Upper lobe of left lung (tissue), 4 donors: ENCODE measurements around the gene WDR41.

Experiments
- POLR2A ChIP-seq, 4 donors: fragments of 450-650 bp; IDR thresholded peaks; one replicate each; pipeline ENCODE4 v1.5.1; 2016 to 2017; ENCODE audit warnings: antibody characterized with exemption in 4 of 4, mild to moderate bottlenecking in 2 of 4
- POLR2AphosphoS5 ChIP-seq, 2 donors: sonication (generic); formaldehyde crosslinking; IDR thresholded peaks; one replicate each; pipeline ENCODE4 v1.5.1; 2017; ENCODE audit warnings: antibody characterized with exemption in 2 of 2
- TF ChIP-seq, protein P1 (sequence below), 6 experiments: fragments of 450-650 bp in 4 of 6; fragments of 200-600 bp in 2 of 6; sonication (generic) in 2 of 6; IDR thresholded peaks; one replicate each; pipeline ENCODE4 v1.5.1; 2016 to 2019; ENCODE audit warnings: antibody characterized with exemption in 6 of 6

- TF ChIP-seq, protein P1, sequence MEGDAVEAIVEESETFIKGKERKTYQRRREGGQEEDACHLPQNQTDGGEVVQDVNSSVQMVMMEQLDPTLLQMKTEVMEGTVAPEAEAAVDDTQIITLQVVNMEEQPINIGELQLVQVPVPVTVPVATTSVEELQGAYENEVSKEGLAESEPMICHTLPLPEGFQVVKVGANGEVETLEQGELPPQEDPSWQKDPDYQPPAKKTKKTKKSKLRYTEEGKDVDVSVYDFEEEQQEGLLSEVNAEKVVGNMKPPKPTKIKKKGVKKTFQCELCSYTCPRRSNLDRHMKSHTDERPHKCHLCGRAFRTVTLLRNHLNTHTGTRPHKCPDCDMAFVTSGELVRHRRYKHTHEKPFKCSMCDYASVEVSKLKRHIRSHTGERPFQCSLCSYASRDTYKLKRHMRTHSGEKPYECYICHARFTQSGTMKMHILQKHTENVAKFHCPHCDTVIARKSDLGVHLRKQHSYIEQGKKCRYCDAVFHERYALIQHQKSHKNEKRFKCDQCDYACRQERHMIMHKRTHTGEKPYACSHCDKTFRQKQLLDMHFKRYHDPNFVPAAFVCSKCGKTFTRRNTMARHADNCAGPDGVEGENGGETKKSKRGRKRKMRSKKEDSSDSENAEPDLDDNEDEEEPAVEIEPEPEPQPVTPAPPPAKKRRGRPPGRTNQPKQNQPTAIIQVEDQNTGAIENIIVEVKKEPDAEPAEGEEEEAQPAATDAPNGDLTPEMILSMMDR (IDR thresholded peaks at IDR 0.05): no peak
- TF ChIP-seq POLR2A (IDR thresholded peaks at IDR 0.05) (no peak), POLR2AphosphoS5 (IDR thresholded peaks at IDR 0.05) (no peak)
These were observed 63.6 kb downstream of the WDR41 start for GRCh38 chr5:77428526-77428925.
